Left lung (tissue), 10 donors: Measurements from ENCODE around the gene RNF141. TPM values are rescaled to one million over a fixed set of nuclear protein-coding genes. Genes with fewer than 3 reads are reported as not detected.

Experiments used
- ATAC-seq: fragments of 200-7000 bp; cut with Tn5 transposase; one replicate; pipeline ENCODE4 v1.9.1; 2020; ENCODE audit warnings: moderate library complexity
- DNase-seq, 4 donors: peaks; one replicate each; pipeline ENCODE4 v3.0.0-alpha.2; 2013 to 2020
- H3K27ac ChIP-seq, 2 donors: fragments of 200-600 bp; sonication (generic) in 1 of 2; one replicate each; pipeline versions ENCODE4 v1.5.0 to v1.8.0; 2020 to 2021
- H3K27me3 ChIP-seq, 2 donors: fragments of 200-600 bp; sonication (generic) in 1 of 2; one replicate each; pipeline versions ENCODE4 v1.5.0 to v1.8.0; 2020 to 2021
- H3K36me3 ChIP-seq, 2 donors: fragments of 200-600 bp; sonication (generic) in 1 of 2; one replicate each; pipeline versions ENCODE4 v1.5.0 to v1.8.0; 2020 to 2021
- H3K4me1 ChIP-seq, 2 donors: fragments of 200-600 bp; one replicate each; pipeline ENCODE4 v1.8.0; 2021
- H3K4me3 ChIP-seq, 2 donors: fragments of 200-600 bp; sonication (generic) in 1 of 2; one replicate each; pipeline versions ENCODE4 v1.5.0 to v1.8.0; 2020 to 2021; ENCODE audit warnings: mild to moderate bottlenecking in 1 of 2
- H3K9me3 ChIP-seq, 2 donors: fragments of 200-600 bp; sonication (generic) in 1 of 2; one replicate each; pipeline versions ENCODE4 v1.5.0 to v1.8.0; 2020 to 2021
- CTCF ChIP-seq, 2 donors: fragments of 200-600 bp; sonication (generic) in 1 of 2; IDR thresholded peaks; one replicate each; pipeline versions ENCODE4 v1.5.0 to v1.8.0; 2021; ENCODE audit warnings: antibody characterized with exemption in 2 of 2
- intact Hi-C, 2 donors: fragments of 100-400 bp; cut with DNase I; formaldehyde crosslinking; loops; one replicate each; pipeline versions ENCODE4 v1.11.2 to v1.14.2; 2022
- polyA plus RNA-seq, 6 donors: library from polyadenylated mRNA; unstranded; fragments of 120-200 nt; gene quantifications; one replicate each; pipeline ENCODE4 v1.2.1, GENCODE V29; 2013; ENCODE audit not compliant: insufficient read length in 6 of 6
- total RNA-seq, 2 donors: library from RNA; stranded (reverse); fragmentation: NEBNext Ultra II Directional; extraction: Animal tissue kit (Norgen Biotek cat#: 25700); gene quantifications; one replicate each; pipeline ENCODE4 v1.2.1, GENCODE V29; 2021
- donor health status: DM: no; HTN: yes; CAD: no.
- donor health status: DM: no; HTN: no; CAD: no.

Gene RNF141
- total and polyA plus RNA-seq, 8 donors = 30.4 to 74.7 (median 34.6) TPM

DNA sequence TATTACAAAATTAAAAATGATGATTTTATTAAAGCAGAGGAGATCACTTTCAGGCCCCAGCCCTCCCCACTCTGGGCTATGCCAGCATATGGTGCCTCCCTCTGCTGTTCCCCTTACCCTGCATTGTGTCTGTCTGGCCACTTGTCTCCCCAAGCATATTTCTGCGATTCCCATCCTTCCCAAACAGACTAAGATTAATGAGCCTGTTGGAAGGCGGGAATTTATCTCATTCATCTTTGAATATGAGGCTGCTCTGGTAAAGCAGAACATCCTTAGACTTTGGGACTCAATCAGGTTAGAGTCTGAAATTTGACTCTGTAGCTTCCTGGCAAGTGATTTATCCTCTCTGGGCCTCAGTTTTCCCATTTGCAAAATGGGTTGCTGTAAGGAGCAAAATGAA, 60.2 kb downstream of the RNF141 start:
- Histone ChIP-seq H3K27ac (no peak overlapping the region), H3K4me1 (no peaks in the 10 kb centered on the region), H3K9me3 (no peaks in the 10 kb centered on the region), H3K36me3 (peaks cover 0 to 91% of the 10 kb centered on the region in 2 donors), H3K27me3 (no peaks in the 10 kb centered on the region), H3K4me3 (no peak overlapping the region)
- TF ChIP-seq CTCF (IDR thresholded peaks at IDR 0.05) = no peak
- intact Hi-C loops = no loop called here
- DNase-seq (no peak), ATAC-seq (no peak)

- Histone ChIP-seq H3K27me3 (no peaks in the 10 kb centered on the region), H3K36me3 (peaks cover 0 to 91% of the 10 kb centered on the region in 2 donors), H3K27ac (no peak overlapping the region), H3K9me3 (no peaks in the 10 kb centered on the region), H3K4me3 (no peak overlapping the region), H3K4me1 (no peaks in the 10 kb centered on the region)
- no peak for DNase-seq
- ATAC-seq = no peak
- no peak for TF ChIP-seq CTCF (IDR thresholded peaks at IDR 0.05)
- intact Hi-C loops = no loop called here
These were observed 61.0 kb downstream of the RNF141 start for GRCh38 chr11:10480026-10480425.

- Histone ChIP-seq H3K9me3 (no peaks in the 10 kb centered on the region), H3K27me3 (no peaks in the 10 kb centered on the region), H3K4me3 (no peak overlapping the region), H3K4me1 (no peaks in the 10 kb centered on the region), H3K27ac (no peak overlapping the region), H3K36me3 (peaks cover 0 to 91% of the 10 kb centered on the region in 2 donors)
- DNase-seq (no peak), ATAC-seq (no peak)
- no peak for TF ChIP-seq CTCF (IDR thresholded peaks at IDR 0.05)
- intact Hi-C loops = no loop called here
These were observed 62.1 kb downstream of the RNF141 start for GRCh38 chr11:10478574-10479550.

DNA sequence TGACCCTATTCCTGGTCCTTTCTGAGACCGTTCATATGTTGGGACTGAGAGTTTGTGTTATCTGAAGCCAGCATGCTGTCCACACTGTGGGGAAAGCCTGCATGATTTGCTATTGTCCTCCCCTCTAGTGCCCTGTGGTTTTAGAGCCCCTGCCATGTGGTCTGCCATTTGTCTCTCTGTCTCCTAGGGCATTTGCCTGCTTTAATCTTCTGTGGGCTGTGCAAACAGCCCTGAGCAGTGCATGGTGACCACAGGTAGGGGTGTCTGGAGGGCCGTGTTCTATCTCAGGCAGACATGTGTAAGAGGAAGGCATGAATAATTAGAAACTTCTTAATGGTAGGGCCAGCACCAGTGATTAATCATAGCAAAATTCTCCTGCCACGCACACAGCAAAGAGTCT, 62.9 kb downstream of the RNF141 start:
- Histone ChIP-seq H3K36me3 (peaks cover 0 to 91% of the 10 kb centered on the region in 2 donors), H3K27ac (no peak overlapping the region), H3K4me1 (no peaks in the 10 kb centered on the region), H3K27me3 (no peaks in the 10 kb centered on the region), H3K9me3 (no peaks in the 10 kb centered on the region), H3K4me3 (no peak overlapping the region)
- no peak for ATAC-seq
- DNase-seq = no peak
- TF ChIP-seq CTCF (IDR thresholded peaks at IDR 0.05) = no peak
- intact Hi-C loops = no loop called here

DNA sequence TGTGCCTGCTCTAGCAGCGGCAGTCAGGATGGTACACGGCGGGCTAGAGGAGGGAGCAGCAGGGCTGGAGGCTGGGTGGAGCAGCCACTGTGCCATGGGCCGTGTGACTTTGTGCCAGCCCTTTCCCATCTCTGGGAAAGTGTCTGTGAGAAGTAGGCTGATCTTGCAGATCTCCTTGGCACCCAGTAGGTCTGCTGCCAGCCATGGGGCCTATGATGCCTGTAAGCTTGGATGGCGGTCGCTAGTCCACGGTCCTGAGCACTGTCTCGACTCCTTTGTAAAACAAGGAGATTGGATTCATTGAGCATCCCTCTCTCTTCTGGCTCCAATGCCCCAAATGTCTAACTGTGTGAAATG, 63.3 kb downstream of the RNF141 start:
- no peak for DNase-seq
- H3K4me3 ChIP-seq = no peak overlapping the region
- H3K27me3 ChIP-seq = no peaks in the 10 kb centered on the region
- ATAC-seq = no peak
- intact Hi-C loops = no loop called here
- peak overlapping the region in 1 of 2 donors; percentile 40 for H3K27ac ChIP-seq
- TF ChIP-seq CTCF (IDR thresholded peaks at IDR 0.05) = no peak
- peaks cover 0 to 88% of the 10 kb centered on the region in 2 donors for H3K36me3 ChIP-seq
- H3K9me3 ChIP-seq = no peaks in the 10 kb centered on the region
- H3K4me1 ChIP-seq = no peaks in the 10 kb centered on the region
